ENCODE results near the gene EIF4G3.
"Not testable (repeated sequence)": the region's sequence is repeated elsewhere in the genome, so short reads cannot be mapped to it uniquely, and the experiment has no call there.

The EIF4G3 gene

DNA sequence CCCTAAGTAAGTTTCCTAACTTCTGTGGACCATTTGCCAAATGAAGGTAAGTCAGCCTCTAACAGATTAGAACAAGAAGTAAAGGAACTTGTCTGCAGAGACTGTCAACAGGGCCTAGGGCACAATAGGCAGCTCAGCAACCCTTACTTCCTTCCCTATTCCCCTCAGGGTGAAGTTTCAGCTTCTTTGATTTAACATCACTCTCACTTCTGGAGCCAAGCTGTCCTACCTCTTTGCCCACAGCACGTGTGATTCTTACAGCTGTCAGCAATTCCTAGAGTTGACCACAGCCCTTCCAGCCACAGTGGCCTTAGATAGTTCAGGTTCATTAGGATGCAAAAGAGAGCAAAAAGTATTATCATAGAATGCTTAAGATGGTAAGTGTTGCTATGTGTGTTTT, 7.6 kb upstream of the EIF4G3 start:
- Histone ChIP-seq H3K4me3 (ENCODE audit: low read length) (no peak overlapping the region), H3K27ac (ENCODE audit: low read length) (no peak overlapping the region), H3K36me3 (ENCODE audit: insufficient read depth, low read depth, low read length) (no peaks in the 10 kb centered on the region), H3K27me3 (ENCODE audit: insufficient read depth, low read length) (peaks cover 73% of the 10 kb centered on the region), H3K9me3 (ENCODE audit: insufficient read depth, low read depth, low read length) (no peaks in the 10 kb centered on the region), H3K9ac (ENCODE audit: low read depth, low read length) (no peak overlapping the region), H3K4me1 (ENCODE audit: insufficient read depth, low read length) (no peaks in the 10 kb centered on the region)

DNA sequence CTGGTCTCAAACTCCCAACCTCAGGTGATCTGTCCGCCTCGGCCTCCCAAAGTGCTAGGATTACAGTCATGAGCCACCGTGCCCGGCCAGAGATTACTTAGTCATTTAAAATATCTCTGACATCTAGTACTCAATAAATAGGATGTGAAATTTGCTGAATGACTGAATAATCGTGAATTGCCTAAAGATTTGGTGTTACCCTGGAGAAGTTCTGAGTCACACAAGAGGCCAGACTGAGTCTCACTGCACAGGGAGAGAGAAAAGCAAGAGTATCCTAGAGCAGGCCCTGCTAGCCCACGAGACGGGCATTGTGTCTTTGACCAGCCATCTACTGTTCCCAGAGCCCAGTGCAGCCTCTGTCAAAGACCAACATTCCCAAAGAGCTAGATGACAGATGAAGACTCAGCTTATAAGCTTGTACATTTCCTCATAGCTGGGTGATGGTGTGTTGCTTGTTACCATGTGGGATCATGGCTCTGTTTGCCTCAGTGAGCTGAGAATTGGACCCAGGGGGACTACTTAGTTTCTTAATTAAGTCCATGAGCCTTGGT, 5.6 kb upstream of the EIF4G3 start:
- Histone ChIP-seq H3K27ac (ENCODE audit: low read length) (no peak overlapping the region), H3K27me3 (ENCODE audit: insufficient read depth, low read length) (peaks cover 65% of the 10 kb centered on the region), H3K9me3 (ENCODE audit: insufficient read depth, low read depth, low read length) (no peaks in the 10 kb centered on the region), H3K36me3 (ENCODE audit: insufficient read depth, low read depth, low read length) (no peaks in the 10 kb centered on the region), H3K9ac (ENCODE audit: low read depth, low read length) (no peak overlapping the region), H3K4me1 (ENCODE audit: insufficient read depth, low read length) (no peaks in the 10 kb centered on the region; the same call in 1 of the 2 replicates), H3K4me3 (ENCODE audit: low read length) (no peak overlapping the region)

DNA sequence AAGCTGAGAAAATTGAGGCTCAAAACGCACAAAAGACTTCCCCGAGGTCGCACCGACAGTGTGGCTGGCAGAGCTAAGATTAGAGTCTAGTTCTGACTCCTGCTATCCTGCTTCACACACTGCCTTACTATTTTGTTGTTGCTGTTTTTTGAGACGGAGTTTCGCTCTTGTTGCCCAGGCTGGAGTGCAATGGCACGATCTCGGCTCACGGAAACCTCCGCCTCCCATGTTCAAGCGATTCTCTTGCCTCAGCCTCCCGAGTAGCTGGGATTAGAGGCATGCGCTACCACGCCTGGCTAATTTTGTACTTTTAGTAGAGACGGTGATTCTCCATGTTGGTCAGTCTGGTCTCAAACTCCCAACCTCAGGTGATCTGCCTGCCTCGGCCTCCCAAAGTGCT, 1.6 kb upstream of the EIF4G3 start:
- H3K36me3 ChIP-seq (ENCODE audit: insufficient read depth, low read depth, low read length), result not testable (repeated sequence)

DNA sequence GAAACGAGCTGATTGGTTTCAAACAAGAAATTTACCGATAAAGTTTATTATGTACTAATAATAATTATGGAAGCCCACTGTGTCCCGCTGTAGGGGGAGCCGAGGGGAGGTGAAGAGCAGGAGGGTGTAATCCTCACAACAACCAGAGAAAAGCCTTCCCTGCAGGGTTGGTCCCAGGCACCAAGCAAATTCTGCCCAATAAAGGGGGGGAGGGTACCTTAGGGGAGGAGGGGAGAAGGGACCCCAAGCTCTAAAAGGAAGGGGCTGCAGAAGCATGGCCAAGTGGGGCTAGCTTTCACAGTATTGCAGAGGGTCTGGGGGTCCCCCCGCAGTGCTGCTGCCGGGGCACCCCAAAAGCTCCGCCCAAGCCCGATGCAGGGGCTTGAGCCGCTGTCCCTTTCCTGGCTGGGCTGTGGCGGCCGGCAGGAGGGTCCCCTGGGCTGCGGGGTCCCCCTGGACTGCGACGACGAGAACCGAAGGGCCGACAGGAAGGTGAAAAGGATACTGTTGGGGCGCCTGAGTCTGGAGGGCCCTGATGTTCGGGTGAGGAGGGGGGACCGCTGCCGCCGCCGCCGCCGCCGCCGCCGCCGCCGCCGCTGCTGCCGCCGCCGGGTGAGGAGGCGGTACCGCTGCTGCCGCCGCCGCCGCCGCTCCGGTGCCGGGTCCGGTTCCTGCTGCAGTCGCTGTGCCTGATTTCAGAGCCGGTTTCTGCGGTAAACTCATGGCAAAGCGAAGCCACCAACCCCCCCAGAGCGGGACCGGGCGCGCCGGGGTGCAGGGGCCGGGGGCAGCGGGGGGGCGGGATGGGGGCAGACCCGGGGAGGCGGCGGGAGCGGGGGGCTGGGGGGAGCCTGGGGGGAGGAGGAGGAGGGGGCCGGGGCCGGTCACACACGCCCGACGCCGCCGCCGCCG, 771 bp downstream of the EIF4G3 start:
- H3K9me3 ChIP-seq (ENCODE audit: insufficient read depth, low read depth, low read length), result no peaks in the 10 kb centered on the region
- H3K36me3 ChIP-seq (ENCODE audit: insufficient read depth, low read depth, low read length), result peaks cover 13% of the 10 kb centered on the region
- H3K4me1 ChIP-seq (ENCODE audit: insufficient read depth, low read length), result peaks cover 9% of the 10 kb centered on the region
- peak overlapping the region; percentile 84 for H3K9ac ChIP-seq (ENCODE audit: low read depth, low read length)
- H3K27me3 ChIP-seq (ENCODE audit: insufficient read depth, low read length), result peaks cover 18% of the 10 kb centered on the region; the same call in 1 of the 2 replicates
- H3K4me3 ChIP-seq (ENCODE audit: low read length), result peak overlapping the region; percentile 78
- no peak overlapping the region for H3K27ac ChIP-seq (ENCODE audit: low read length)

More for the DNA sequence above, 1.6 kb upstream of the EIF4G3 start:
- not testable (repeated sequence) for H3K4me3 ChIP-seq (ENCODE audit: low read length); H3K4me1 ChIP-seq (ENCODE audit: insufficient read depth, low read length); H3K27ac ChIP-seq (ENCODE audit: low read length); H3K9ac ChIP-seq (ENCODE audit: low read depth, low read length); H3K9me3 ChIP-seq (ENCODE audit: insufficient read depth, low read depth, low read length)
- peaks cover 34% of the 10 kb centered on the region for H3K27me3 ChIP-seq (ENCODE audit: insufficient read depth, low read length)

DNA sequence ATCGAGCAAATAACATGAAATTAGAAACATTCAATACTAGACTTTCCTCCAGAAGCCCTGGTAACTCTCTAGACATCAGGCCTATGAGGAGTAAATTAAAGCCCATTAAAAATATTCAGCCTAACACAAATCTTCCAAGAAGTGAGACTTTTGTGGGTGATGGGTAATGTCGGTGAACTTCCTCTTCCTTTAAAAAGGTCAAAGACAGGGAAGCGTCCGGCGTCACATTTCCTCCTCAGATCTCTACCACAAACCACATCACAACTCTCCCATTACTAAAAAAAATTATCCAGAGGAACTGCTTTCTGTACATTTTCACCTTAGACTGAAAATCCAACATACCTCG, 1.4 kb downstream of the EIF4G3 start:
- Histone ChIP-seq H3K27ac (ENCODE audit: low read length) (no peak overlapping the region), H3K4me1 (ENCODE audit: insufficient read depth, low read length) (peaks cover 9% of the 10 kb centered on the region), H3K36me3 (ENCODE audit: insufficient read depth, low read depth, low read length) (peaks cover 19% of the 10 kb centered on the region), H3K9ac (ENCODE audit: low read depth, low read length) (peak overlapping the region; percentile 84), H3K4me3 (ENCODE audit: low read length) (peak overlapping the region; percentile 78), H3K9me3 (ENCODE audit: insufficient read depth, low read depth, low read length) (no peaks in the 10 kb centered on the region), H3K27me3 (ENCODE audit: insufficient read depth, low read length) (peaks cover 12% of the 10 kb centered on the region; the same call in 1 of the 2 replicates)

DNA sequence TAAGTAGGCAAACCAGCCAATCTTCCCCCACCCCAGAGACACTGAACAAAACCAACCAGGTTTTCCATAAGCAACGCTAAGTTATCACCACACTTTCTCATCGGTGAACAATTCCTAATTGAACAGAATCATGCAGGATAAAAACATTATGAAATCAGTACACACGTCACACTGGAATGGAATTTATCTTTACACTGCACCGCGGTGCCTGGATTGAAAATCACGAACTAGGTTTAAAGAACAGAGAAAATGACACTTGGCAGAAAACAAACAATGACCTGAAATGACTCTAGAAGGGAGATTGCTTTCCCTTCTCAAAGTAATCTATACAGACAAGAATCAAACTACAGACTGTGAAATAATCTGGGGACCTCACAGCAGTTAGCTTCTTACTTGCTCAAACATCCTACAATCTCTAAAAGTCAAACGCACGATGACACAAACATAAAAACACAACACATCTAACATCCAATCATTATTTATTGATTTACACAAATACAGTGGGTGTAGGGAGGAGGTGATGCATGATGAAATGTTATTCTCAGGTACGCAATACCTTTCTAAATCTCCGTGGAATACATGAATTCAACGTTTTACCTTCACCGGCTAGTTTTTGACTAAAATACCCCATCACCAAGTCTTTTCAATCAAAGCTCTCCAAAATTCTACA, 1.9 kb downstream of the EIF4G3 start:
- peaks cover 9% of the 10 kb centered on the region for H3K4me1 ChIP-seq (ENCODE audit: insufficient read depth, low read length)
- H3K9me3 ChIP-seq (ENCODE audit: insufficient read depth, low read depth, low read length), result no peaks in the 10 kb centered on the region
- H3K27ac ChIP-seq (ENCODE audit: low read length), result no peak overlapping the region
- H3K9ac ChIP-seq (ENCODE audit: low read depth, low read length), result peak overlapping the region; percentile 84
- H3K4me3 ChIP-seq (ENCODE audit: low read length), result peak overlapping the region; percentile 78
- peaks cover 12% of the 10 kb centered on the region; the same call in 1 of the 2 replicates for H3K27me3 ChIP-seq (ENCODE audit: insufficient read depth, low read length)
- peaks cover 23% of the 10 kb centered on the region for H3K36me3 ChIP-seq (ENCODE audit: insufficient read depth, low read depth, low read length)

DNA sequence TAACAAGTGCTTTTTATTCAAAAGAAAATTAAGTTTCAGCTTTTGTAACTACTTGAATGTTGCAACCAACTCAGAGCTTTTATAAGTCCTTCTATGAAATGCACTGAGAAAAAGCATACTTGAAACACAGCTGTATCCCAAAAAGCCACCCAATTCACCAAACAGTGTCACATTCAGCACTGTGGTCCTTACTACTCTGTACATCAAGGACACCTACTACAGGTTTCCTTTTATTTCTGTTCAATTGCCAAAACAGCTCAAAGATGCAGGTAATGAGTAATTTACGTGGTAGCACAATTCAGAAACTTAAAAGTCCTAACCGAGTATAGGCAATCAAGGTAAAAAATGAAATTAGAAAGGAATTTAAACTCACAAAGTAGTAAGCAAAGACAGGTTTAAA, 2.5 kb downstream of the EIF4G3 start:
- Histone ChIP-seq H3K36me3 (ENCODE audit: insufficient read depth, low read depth, low read length) (peaks cover 28% of the 10 kb centered on the region), H3K9me3 (ENCODE audit: insufficient read depth, low read depth, low read length) (no peaks in the 10 kb centered on the region), H3K9ac (ENCODE audit: low read depth, low read length) (peak overlapping the region; percentile 84; the same call in 1 of the 2 replicates), H3K27me3 (ENCODE audit: insufficient read depth, low read length) (peaks cover 12% of the 10 kb centered on the region; the same call in 1 of the 2 replicates), H3K27ac (ENCODE audit: low read length) (no peak overlapping the region), H3K4me3 (ENCODE audit: low read length) (peak overlapping the region; percentile 78), H3K4me1 (ENCODE audit: insufficient read depth, low read length) (peaks cover 9% of the 10 kb centered on the region)

DNA sequence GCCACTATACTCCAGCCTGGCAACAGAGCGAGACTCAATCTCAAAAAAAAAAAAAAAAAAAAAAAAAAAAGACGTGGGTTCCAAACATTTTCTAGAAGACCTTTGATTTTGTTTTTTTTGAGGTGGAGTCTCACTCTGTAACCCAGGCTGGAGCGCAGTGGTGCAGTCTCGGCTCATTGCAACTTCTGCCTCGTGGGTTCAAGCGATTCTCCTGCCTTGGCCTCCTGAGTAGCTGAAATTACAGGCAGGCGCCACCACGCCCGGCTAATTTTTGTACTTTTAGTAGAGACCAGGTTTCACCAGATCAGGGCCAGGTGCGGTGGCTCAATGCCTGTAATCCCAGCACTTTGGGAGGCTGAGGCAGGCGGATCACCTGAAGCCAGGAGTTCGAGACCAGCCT, 3.6 kb downstream of the EIF4G3 start:
- H3K4me3 ChIP-seq (ENCODE audit: low read length); H3K4me1 ChIP-seq (ENCODE audit: insufficient read depth, low read length); H3K9ac ChIP-seq (ENCODE audit: low read depth, low read length); H3K9me3 ChIP-seq (ENCODE audit: insufficient read depth, low read depth, low read length); H3K27ac ChIP-seq (ENCODE audit: low read length); H3K27me3 ChIP-seq (ENCODE audit: insufficient read depth, low read length): not testable (repeated sequence)
- H3K36me3 ChIP-seq (ENCODE audit: insufficient read depth, low read depth, low read length), result peaks cover 36% of the 10 kb centered on the region

DNA sequence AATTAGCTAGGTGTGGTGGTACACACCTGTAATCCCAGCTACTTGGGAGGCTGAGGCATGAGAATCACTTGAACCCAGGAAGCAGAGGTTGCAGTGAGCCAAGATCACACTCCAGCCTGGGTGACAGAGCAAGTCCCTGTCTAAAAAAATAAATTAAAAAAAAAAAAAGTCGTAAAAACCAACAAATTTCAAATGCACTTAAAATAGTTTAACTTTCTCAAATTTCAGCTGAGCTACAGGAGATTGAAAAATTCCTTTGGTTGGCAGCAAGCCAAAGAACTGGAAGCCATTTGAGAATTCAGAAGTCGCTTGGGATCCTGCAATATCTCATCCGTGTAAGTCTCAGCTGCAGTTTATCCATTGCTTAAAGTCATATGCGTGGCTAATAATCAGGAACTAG, 5.9 kb downstream of the EIF4G3 start:
- not testable (repeated sequence) for H3K4me3 ChIP-seq (ENCODE audit: low read length); H3K9me3 ChIP-seq (ENCODE audit: insufficient read depth, low read depth, low read length); H3K27ac ChIP-seq (ENCODE audit: low read length); H3K27me3 ChIP-seq (ENCODE audit: insufficient read depth, low read length); H3K4me1 ChIP-seq (ENCODE audit: insufficient read depth, low read length); H3K9ac ChIP-seq (ENCODE audit: low read depth, low read length)
- H3K36me3 ChIP-seq (ENCODE audit: insufficient read depth, low read depth, low read length), result peaks cover 49% of the 10 kb centered on the region

DNA sequence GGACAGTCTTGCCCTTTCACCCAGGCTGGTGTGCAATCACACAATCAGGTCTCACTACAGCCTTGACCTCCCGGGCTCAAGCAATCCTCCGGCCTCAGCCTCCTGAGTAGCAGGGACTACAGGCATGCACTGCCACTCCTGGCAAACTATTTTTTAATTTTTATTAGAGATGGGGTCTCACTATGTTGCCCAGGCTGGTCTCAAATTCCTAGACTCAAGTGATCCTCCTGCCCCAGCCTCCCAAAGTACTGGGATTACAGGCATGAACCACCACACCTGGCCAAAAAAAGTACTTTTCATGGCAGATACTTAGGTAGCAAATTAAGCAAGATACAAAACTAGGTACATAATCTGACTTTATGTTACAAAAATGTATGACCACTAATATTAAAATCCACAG, 8.3 kb downstream of the EIF4G3 start:
- H3K36me3 ChIP-seq (ENCODE audit: insufficient read depth, low read depth, low read length), result peaks cover 66% of the 10 kb centered on the region

DNA sequence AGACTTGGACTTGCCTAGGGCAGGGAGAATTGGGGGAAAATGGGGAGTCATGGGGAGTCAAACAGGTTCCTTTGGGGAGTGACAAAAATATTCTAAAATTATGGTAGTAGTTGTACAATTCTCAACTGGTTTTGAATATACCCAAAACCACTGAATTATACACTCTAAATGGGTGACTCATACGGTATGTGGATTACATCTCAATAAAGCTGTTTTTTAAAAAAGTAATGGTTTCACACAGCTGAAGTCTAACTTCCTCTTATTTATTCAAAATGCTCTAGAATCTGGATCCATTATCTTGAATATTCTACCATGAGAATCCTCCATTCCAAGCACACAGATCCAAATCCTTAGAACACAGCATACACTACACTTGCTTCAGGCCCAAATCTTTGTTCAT, 11.1 kb downstream of the EIF4G3 start:
- Histone ChIP-seq H3K36me3 (ENCODE audit: insufficient read depth, low read depth, low read length) (peaks cover 72% of the 10 kb centered on the region), H3K27ac (ENCODE audit: low read length) (no peak overlapping the region), H3K9me3 (ENCODE audit: insufficient read depth, low read depth, low read length) (no peaks in the 10 kb centered on the region), H3K4me3 (ENCODE audit: low read length) (no peak overlapping the region), H3K27me3 (ENCODE audit: insufficient read depth, low read length) (no peaks in the 10 kb centered on the region), H3K9ac (ENCODE audit: low read depth, low read length) (no peak overlapping the region), H3K4me1 (ENCODE audit: insufficient read depth, low read length) (no peaks in the 10 kb centered on the region)

More for the DNA sequence above, 8.3 kb downstream of the EIF4G3 start:
- Histone ChIP-seq H3K9ac (ENCODE audit: low read depth, low read length) (no peak overlapping the region), H3K9me3 (ENCODE audit: insufficient read depth, low read depth, low read length) (no peaks in the 10 kb centered on the region), H3K27ac (ENCODE audit: low read length) (no peak overlapping the region), H3K4me3 (ENCODE audit: low read length) (no peak overlapping the region), H3K27me3 (ENCODE audit: insufficient read depth, low read length) (no peaks in the 10 kb centered on the region), H3K4me1 (ENCODE audit: insufficient read depth, low read length) (no peaks in the 10 kb centered on the region)

All from iPS-20b (cell line).